NT2/D1 (cell line): ENCODE data around the gene GDF15.

Experiments used
- DNase-seq: peaks from one replicate; pipeline ENCODE4 v3.0.0-alpha.2; 2011; ENCODE audit warnings: low read depth, low spot score
- H3K27me3 ChIP-seq: 2 replicates; pipeline ENCODE4 v1.6.0; 2011; ENCODE audit warnings: mild to moderate bottlenecking; ENCODE audit not compliant: insufficient read length, insufficient read depth
- H3K36me3 ChIP-seq: 2 replicates; pipeline ENCODE4 v1.6.1; 2011; ENCODE audit warnings: mild to moderate bottlenecking, low read length, mixed read lengths; ENCODE audit not compliant: insufficient read depth, insufficient read length
- H3K4me1 ChIP-seq: 2 replicates; pipeline ENCODE4 v1.5.1; 2011; ENCODE audit not compliant: insufficient read depth, insufficient read length
- H3K4me3 ChIP-seq: 2 replicates; pipeline ENCODE4 v1.5.1; 2011; ENCODE audit warnings: low read depth; ENCODE audit not compliant: insufficient read length
- H3K9ac ChIP-seq: 2 replicates; pipeline ENCODE4 v1.6.0; 2011; ENCODE audit warnings: low read depth; ENCODE audit not compliant: insufficient read length
- H3K9me3 ChIP-seq: 2 replicates; pipeline ENCODE4 v1.5.1; 2011; ENCODE audit warnings: mild to moderate bottlenecking, low read length; ENCODE audit not compliant: insufficient read depth
- SUZ12 ChIP-seq: IDR thresholded peaks from 2 replicates; pipeline ENCODE4 v1.6.1; 2011; ENCODE audit not compliant: insufficient read length, insufficient read depth; ENCODE audit errors: extremely low read depth
- YY1 ChIP-seq: IDR thresholded peaks from 2 replicates; pipeline ENCODE4 v1.6.1; 2011; ENCODE audit not compliant: insufficient read length, insufficient read depth
- ZNF274 ChIP-seq: IDR thresholded peaks from 2 replicates; pipeline ENCODE4 v1.6.1; 2011; ENCODE audit warnings: mild to moderate bottlenecking, low read depth, low read length

GDF15 gene

GRCh38 chr19:18436671-18437490 lies 50.9 kb downstream of the GDF15 start:
- DNase-seq, result no peak
- H3K4me1 ChIP-seq, result peaks cover 46% of the 10 kb centered on the region
- H3K36me3 ChIP-seq, result peaks cover 24% of the 10 kb centered on the region

GRCh38 chr19:18437491-18438330 lies 51.8 kb downstream of the GDF15 start, which contains the start of gene ISYNA1:
Gene ISYNA1 (minus strand): TSS chr19:18438133. CDS start chr19:18437979, 154 bp downstream.
- H3K4me1 ChIP-seq, result peaks cover 43% of the 10 kb centered on the region
- DNase-seq, result no peak
- no peaks in the 10 kb centered on the region for H3K9me3 ChIP-seq
- no peaks in the 10 kb centered on the region for H3K27me3 ChIP-seq
- H3K9ac ChIP-seq, result peak within 1 kb of the TSS; percentile 98
- TF ChIP-seq YY1 (no peak), SUZ12 (no peak), ZNF274 (no peak)
- H3K4me3 ChIP-seq, result peak within 1 kb of the TSS; percentile 97
- peaks cover 24% of the 10 kb centered on the region for H3K36me3 ChIP-seq

More at GRCh38 chr19:18436671-18437490, 50.9 kb downstream of the GDF15 start:
- Histone ChIP-seq H3K9me3 (no peaks in the 10 kb centered on the region), H3K4me3 (peak overlapping the region; percentile 61), H3K27me3 (no peaks in the 10 kb centered on the region), H3K9ac (peak overlapping the region; percentile 78)
- TF ChIP-seq ZNF274 (no peak), SUZ12 (no peak), YY1 (no peak)

- no peak for DNase-seq
- Histone ChIP-seq H3K4me3 (peak overlapping the region; percentile 41), H3K4me1 (peaks cover 42% of the 10 kb centered on the region), H3K9ac (peak overlapping the region; percentile 94), H3K36me3 (peaks cover 28% of the 10 kb centered on the region), H3K27me3 (no peaks in the 10 kb centered on the region), H3K9me3 (no peaks in the 10 kb centered on the region)
- no peak for TF ChIP-seq YY1
- no peak for TF ChIP-seq ZNF274
- TF ChIP-seq SUZ12, result no peak
These were observed 52.5 kb downstream of the GDF15 start for GRCh38 chr19:18438331-18439024.
